ENCODE measurements around the gene ELOA2.
"Not testable (repeated sequence)": the region's sequence is repeated elsewhere in the genome, so short reads cannot be mapped to it uniquely, and the experiment has no call there.

Gene ELOA2

DNA sequence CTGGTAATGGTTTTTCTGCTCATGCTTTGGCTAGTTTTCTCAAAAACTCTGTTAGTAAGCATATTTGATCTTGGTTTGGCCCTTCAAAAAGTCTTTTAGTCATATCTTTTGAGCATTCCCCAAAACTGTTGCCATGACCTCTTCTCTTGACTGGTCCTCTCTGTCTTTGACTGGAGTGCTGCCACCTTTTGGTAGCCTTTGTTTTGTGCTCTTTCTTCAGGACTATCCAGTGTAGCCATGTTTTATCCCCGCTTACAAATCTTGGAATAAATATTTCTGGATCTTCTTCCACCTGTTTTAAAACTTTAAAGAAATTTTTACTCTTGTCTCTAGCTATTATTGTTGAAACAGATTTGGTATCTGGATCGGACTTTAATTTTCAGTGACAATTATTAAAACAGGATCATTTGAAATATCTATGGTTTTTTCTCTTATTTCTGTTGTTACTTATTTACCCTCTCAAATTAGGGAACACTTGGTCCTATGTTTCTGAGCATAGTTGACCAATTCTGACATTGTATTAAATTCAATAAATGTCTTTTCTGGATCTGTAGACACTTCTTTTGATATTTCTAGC is 965 bp upstream of the ELOA2 start:
- peak; percentile 50 for DNase-seq (ENCODE audit: low spot score)
- in situ Hi-C loops (cut with MboI; ENCODE audit: low sequenced_read_pairs, unreplicated experiment), result no loop called here
- TF ChIP-seq, protein P1, sequence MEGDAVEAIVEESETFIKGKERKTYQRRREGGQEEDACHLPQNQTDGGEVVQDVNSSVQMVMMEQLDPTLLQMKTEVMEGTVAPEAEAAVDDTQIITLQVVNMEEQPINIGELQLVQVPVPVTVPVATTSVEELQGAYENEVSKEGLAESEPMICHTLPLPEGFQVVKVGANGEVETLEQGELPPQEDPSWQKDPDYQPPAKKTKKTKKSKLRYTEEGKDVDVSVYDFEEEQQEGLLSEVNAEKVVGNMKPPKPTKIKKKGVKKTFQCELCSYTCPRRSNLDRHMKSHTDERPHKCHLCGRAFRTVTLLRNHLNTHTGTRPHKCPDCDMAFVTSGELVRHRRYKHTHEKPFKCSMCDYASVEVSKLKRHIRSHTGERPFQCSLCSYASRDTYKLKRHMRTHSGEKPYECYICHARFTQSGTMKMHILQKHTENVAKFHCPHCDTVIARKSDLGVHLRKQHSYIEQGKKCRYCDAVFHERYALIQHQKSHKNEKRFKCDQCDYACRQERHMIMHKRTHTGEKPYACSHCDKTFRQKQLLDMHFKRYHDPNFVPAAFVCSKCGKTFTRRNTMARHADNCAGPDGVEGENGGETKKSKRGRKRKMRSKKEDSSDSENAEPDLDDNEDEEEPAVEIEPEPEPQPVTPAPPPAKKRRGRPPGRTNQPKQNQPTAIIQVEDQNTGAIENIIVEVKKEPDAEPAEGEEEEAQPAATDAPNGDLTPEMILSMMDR (IDR thresholded peaks at IDR 0.05; ENCODE audit: borderline replicate concordance, control extremely low read depth, extremely low read depth, insufficient read depth, missing control alignments), result peak; percentile 27

GRCh38 chr18:47034591-47034990 is 830 bp downstream of the ELOA2 start:
- DNase-seq (ENCODE audit: low spot score); in situ Hi-C loops (cut with MboI; ENCODE audit: low sequenced_read_pairs, unreplicated experiment): not testable (repeated sequence)

GRCh38 chr18:47032945-47033344 is 2.5 kb downstream of the ELOA2 start:
- in situ Hi-C loops (cut with MboI; ENCODE audit: low sequenced_read_pairs, unreplicated experiment), result no loop called here
- TF ChIP-seq, protein P1 (IDR thresholded peaks at IDR 0.05; ENCODE audit: borderline replicate concordance, control extremely low read depth, extremely low read depth, insufficient read depth, missing control alignments), result no peak
- DNase-seq (ENCODE audit: low spot score), result no peak

DNA sequence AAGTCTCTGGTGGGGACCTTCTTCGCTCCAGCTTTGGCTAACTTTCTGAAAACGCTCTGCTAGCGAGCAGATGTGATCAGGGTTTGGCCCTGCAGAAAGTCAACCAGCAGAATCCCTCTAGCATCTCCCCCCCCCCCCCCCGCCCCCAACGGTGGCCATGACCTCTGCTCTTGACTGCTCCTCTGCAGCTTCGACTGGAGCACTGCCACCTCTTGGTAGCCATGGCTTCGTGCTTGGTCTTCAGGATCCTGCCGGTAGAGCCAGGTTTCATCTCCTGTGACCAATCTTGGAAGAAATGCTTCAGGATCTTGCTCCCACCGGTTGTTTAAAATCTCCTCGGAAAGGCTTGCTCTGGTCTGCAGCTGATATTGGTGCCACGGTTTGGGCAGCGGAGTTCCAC is 4.5 kb downstream of the ELOA2 start:
- DNase-seq (ENCODE audit: low spot score); in situ Hi-C loops (cut with MboI; ENCODE audit: low sequenced_read_pairs, unreplicated experiment): not testable (repeated sequence)

DNA sequence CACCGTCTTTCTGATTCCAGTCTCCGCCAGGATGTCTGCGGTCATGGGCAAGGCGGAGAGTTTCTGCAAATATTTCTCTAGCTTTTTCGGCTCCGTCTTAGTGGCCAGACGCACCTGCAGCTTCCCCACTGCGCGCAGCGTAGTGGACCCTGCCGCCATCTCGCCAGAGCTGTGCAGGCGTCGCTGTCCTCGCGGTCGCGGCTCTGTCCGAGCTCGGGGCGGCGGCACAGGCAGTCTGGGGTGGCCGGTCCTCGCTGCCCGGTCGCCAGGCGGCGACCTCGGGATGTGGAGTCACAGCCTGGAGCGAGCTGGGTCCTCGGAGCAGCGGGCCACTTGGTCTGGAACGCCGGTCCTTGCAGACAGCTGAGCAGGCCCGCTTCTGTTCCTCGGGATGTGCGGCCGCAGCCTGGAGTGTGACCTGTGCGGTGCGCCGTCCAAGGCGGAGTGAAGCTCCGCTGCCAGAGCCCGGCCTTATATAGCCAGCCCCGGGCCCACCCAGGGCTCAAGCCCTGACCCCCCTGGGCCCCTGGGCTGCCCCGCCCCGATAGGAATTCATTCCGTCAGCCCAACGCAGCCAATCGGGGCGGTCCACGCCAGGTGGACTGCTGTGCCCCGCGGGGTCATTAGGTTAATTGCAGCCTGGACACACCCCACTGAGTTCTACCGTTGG is 5.6 kb downstream of the ELOA2 start:
- DNase-seq (ENCODE audit: low spot score); in situ Hi-C loops (cut with MboI; ENCODE audit: low sequenced_read_pairs, unreplicated experiment): not testable (repeated sequence)

DNA sequence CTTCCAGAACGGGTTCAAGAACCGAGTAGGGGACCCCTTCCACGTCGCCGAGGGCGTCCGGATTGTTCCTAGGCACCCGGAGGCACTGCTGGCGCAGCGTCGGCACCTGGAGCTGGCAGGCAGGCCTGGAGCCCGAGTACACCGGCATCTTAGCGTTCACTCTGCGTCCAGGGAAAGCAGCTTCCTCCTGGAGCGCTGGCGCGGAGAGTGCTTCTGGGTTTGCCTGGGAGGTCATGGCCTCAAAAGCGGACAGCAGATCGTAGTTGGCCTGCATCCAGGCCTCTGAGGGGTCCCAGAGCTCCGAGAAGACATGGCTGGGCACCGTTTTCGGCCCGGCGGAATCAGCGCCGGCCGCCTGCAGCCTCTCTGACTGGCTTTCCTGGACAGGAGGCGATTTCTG is 6.7 kb downstream of the ELOA2 start:
- in situ Hi-C loops (cut with MboI; ENCODE audit: low sequenced_read_pairs, unreplicated experiment), result not testable (repeated sequence)

DNA sequence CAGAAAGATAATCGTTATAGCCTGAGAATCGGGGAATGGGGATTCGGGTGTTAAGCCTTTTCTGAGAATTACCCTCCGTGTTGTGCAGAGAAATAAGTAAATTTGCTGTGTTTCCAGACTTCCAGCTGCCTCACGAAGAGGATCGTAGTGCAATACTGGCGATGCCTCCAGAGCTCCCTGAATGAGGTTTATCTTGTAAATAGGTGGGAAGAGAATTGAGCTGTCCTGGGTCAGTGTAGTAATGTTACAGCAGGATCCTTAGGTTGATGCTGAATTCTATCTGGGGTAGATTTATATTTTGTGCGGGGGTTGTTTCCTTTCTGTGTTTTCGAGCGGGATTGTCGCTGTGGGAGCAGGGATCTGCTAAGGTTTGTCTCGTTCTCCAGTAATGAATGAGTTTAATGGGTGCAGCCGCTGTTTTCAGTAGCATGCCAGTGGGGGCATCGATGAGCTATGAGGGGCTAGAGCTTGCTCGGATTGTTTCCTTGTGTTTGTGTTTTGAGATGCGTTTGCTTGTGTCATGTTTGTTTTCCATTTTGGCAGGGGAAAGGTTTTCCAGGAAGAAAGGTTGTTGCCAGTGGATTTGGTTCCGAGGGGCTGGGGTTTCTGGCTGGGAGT is 9.8 kb downstream of the ELOA2 start:
- DNase-seq (ENCODE audit: low spot score); in situ Hi-C loops (cut with MboI; ENCODE audit: low sequenced_read_pairs, unreplicated experiment): not testable (repeated sequence)

More for the DNA sequence above, 6.7 kb downstream of the ELOA2 start:
- not testable (repeated sequence) for DNase-seq (ENCODE audit: low spot score)

- DNase-seq (ENCODE audit: low spot score); in situ Hi-C loops (cut with MboI; ENCODE audit: low sequenced_read_pairs, unreplicated experiment): not testable (repeated sequence)
Measured at GRCh38 chr18:47023769-47024465, 11.5 kb downstream of the ELOA2 start.

GRCh38 chr18:47022821-47023220 is 12.6 kb downstream of the ELOA2 start:
- DNase-seq (ENCODE audit: low spot score); in situ Hi-C loops (cut with MboI; ENCODE audit: low sequenced_read_pairs, unreplicated experiment): not testable (repeated sequence)

DNA sequence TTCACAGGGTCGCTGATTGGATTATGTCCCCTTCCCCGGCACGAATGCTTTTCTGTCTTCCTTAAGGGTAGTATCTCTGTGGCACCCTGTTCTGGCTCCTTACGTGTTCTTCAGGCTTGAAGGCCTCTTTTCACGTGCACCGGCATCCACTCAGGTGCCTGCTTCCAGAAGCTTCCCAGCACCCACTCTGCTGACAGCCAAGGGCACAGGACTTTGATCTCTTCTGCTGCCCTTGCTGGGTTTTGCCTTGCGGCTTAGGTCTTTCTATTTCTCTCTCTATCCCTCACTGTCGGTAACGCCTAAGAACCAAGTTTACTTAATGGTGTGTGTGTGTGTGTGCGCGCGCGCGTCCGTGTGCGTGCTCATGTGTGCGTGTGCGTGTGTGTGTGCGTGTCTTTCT is 14.7 kb downstream of the ELOA2 start:
- in situ Hi-C loops (cut with MboI; ENCODE audit: low sequenced_read_pairs, unreplicated experiment); DNase-seq (ENCODE audit: low spot score): not testable (repeated sequence)

- in situ Hi-C loops (cut with MboI; ENCODE audit: low sequenced_read_pairs, unreplicated experiment); DNase-seq (ENCODE audit: low spot score): not testable (repeated sequence)
Measured at GRCh38 chr18:47019870-47020269, 15.6 kb downstream of the ELOA2 start.

All from GM13976 (cell line).